Fibroblast of lung (primary cell): ENCODE results near the gene ZNF22. TPM values are rescaled to one million over a fixed set of nuclear protein-coding genes. Genes with fewer than 3 reads are reported as not detected.

Source experiments
- DNase-seq, 2 donors: peaks; one replicate each; pipeline versions ENCODE4 v3.0.0 to v3.0.0-alpha.2; 2010; ENCODE audit warnings: low read depth in 2 of 2
- H2AFZ ChIP-seq: 2 replicates; pipeline ENCODE4 v1.5.1; 2012; ENCODE audit warnings: low read length, control low read depth, inconsistent platforms
- H3K27ac ChIP-seq: 2 replicates; pipeline ENCODE4 v1.5.1; 2011; ENCODE audit warnings: low read length, control low read depth; ENCODE audit not compliant: insufficient read depth
- H3K27me3 ChIP-seq: 2 replicates; pipeline ENCODE4 v1.5.1; 2011; ENCODE audit warnings: mild to moderate bottlenecking, low read length; ENCODE audit not compliant: control insufficient read depth, insufficient read depth
- H3K36me3 ChIP-seq: 2 replicates; pipeline ENCODE4 v1.5.1; 2011; ENCODE audit warnings: low read length; ENCODE audit not compliant: control insufficient read depth, insufficient read depth
- H3K4me1 ChIP-seq: 2 replicates; pipeline ENCODE4 v1.5.1; 2011; ENCODE audit warnings: low read length; ENCODE audit not compliant: control insufficient read depth, insufficient read depth; ENCODE audit errors: extremely low read depth
- H3K4me2 ChIP-seq: 2 replicates; pipeline ENCODE4 v1.5.1; 2011; ENCODE audit warnings: low read length, control low read depth; ENCODE audit not compliant: insufficient read depth; ENCODE audit errors: extremely low read depth
- H3K4me3 ChIP-seq, 4 experiments: fragments of 200-600 bp in 1 of 4; sonication (generic) in 1 of 4; replicated peaks in 1 of 4; 2 replicates each; pipeline ENCODE4 v1.5.1; 2011 to 2016; ENCODE audit warnings: low read length in 4 of 4, low read depth in 3 of 4, mild to moderate bottlenecking in 3 of 4, control low read depth in 2 of 4, inconsistent platforms in 1 of 4, mixed read lengths in 1 of 4; ENCODE audit not compliant: insufficient read depth in 1 of 4; ENCODE audit errors: control extremely low read depth in 1 of 4
- H3K79me2 ChIP-seq: 2 replicates; pipeline ENCODE4 v1.5.1; 2012; ENCODE audit warnings: mild to moderate bottlenecking, low read length, inconsistent platforms; ENCODE audit not compliant: control insufficient read depth, insufficient read depth
- H3K9ac ChIP-seq: 2 replicates; pipeline ENCODE4 v1.5.1; 2011; ENCODE audit warnings: mild to moderate bottlenecking, low read length, control low read depth; ENCODE audit not compliant: insufficient read depth
- H3K9me3 ChIP-seq: 2 replicates; pipeline ENCODE4 v1.5.1; 2012; ENCODE audit warnings: low read depth, low read length; ENCODE audit not compliant: control insufficient read depth, insufficient read depth
- H4K20me1 ChIP-seq: 2 replicates; pipeline ENCODE4 v1.5.1; 2011; ENCODE audit warnings: low read length; ENCODE audit not compliant: control insufficient read depth, insufficient read depth; ENCODE audit errors: extremely low read depth
- EZH2 ChIP-seq: IDR thresholded peaks from 2 replicates; pipeline ENCODE4 v1.5.1; 2012; ENCODE audit warnings: low read length, control low read depth, mild to moderate bottlenecking; ENCODE audit errors: missing control alignments
- polyA plus RNA-seq, 2 donors: library from polyadenylated mRNA; depleted of rRNA in 1 of 2; stranded (reverse) in 1 of 2; unstranded in 1 of 2; fragments of >200 nt; gene quantifications; 2 replicates each; pipeline ENCODE4 v1.2.1, GENCODE V29; 2011 to 2012; ENCODE audit warnings: missing spikeins in 1 of 2
- total RNA-seq: library from RNA; depleted of rRNA; stranded (reverse); fragments of >200 nt; gene quantifications from 2 replicates; pipeline ENCODE4 v1.2.1, GENCODE V29; 2014
- TF ChIP-seq, protein P1 (sequence below), 2 donors: IDR thresholded peaks in 1 of 2; conservative IDR thresholded peaks in 1 of 2; 1 replicate in 1 of 2; 2 replicates in 1 of 2; pipeline ENCODE4 v1.5.1; 2011 to 2012; ENCODE audit warnings: low read length in 2 of 2, control low read depth in 1 of 2, inconsistent platforms in 1 of 2, low read depth in 1 of 2, mild to moderate bottlenecking in 1 of 2

Gene ZNF22
- total and polyA plus RNA-seq, 2 donors (not counting 1 experiment from before 2014, with no cell fraction given): 16.0 to 23.0 TPM

DNA sequence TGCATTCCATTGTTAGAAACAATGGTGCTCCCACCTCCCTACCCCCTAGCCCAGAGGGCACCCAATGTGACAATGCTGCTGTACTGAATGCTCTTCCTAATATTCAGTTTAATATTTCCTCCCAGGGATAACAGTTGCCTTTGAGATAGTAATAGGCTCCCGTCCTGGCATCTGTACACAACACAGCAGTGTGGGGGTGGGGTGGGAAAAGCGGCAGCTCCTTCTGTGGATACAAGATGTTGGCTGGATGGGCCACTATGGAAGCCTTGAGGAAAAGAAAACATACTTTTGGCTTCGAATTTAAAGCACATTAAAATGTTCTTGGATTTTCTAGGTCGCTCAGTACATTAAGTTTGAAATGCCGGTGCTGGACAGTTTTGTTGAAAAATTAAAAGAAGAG, 9.2 kb upstream of the ZNF22 start:
- DNase-seq: no peak
- H3K27me3 ChIP-seq: no peaks in the 10 kb centered on the region
- no peak overlapping the region for H3K4me2 ChIP-seq
- no peaks in the 10 kb centered on the region for H3K79me2 ChIP-seq
- H3K27ac ChIP-seq: no peak overlapping the region
- H3K4me3 ChIP-seq: no peak overlapping the region
- H3K9ac ChIP-seq: no peak overlapping the region
- no peak for TF ChIP-seq EZH2
- TF ChIP-seq, protein P1, sequence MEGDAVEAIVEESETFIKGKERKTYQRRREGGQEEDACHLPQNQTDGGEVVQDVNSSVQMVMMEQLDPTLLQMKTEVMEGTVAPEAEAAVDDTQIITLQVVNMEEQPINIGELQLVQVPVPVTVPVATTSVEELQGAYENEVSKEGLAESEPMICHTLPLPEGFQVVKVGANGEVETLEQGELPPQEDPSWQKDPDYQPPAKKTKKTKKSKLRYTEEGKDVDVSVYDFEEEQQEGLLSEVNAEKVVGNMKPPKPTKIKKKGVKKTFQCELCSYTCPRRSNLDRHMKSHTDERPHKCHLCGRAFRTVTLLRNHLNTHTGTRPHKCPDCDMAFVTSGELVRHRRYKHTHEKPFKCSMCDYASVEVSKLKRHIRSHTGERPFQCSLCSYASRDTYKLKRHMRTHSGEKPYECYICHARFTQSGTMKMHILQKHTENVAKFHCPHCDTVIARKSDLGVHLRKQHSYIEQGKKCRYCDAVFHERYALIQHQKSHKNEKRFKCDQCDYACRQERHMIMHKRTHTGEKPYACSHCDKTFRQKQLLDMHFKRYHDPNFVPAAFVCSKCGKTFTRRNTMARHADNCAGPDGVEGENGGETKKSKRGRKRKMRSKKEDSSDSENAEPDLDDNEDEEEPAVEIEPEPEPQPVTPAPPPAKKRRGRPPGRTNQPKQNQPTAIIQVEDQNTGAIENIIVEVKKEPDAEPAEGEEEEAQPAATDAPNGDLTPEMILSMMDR (conservative IDR thresholded peaks at IDR 0.05 in 1 of 2, IDR thresholded peaks at IDR 0.05 in 1 of 2; ENCODE audit: low read depth in 1 of 2, low read length in 2 of 2): no peak
- H3K4me1 ChIP-seq: peaks cover 20% of the 10 kb centered on the region
- H2AFZ ChIP-seq: no peak overlapping the region
- no peaks in the 10 kb centered on the region for H3K9me3 ChIP-seq
- H3K36me3 ChIP-seq: no peaks in the 10 kb centered on the region
- no peaks in the 10 kb centered on the region for H4K20me1 ChIP-seq

DNA sequence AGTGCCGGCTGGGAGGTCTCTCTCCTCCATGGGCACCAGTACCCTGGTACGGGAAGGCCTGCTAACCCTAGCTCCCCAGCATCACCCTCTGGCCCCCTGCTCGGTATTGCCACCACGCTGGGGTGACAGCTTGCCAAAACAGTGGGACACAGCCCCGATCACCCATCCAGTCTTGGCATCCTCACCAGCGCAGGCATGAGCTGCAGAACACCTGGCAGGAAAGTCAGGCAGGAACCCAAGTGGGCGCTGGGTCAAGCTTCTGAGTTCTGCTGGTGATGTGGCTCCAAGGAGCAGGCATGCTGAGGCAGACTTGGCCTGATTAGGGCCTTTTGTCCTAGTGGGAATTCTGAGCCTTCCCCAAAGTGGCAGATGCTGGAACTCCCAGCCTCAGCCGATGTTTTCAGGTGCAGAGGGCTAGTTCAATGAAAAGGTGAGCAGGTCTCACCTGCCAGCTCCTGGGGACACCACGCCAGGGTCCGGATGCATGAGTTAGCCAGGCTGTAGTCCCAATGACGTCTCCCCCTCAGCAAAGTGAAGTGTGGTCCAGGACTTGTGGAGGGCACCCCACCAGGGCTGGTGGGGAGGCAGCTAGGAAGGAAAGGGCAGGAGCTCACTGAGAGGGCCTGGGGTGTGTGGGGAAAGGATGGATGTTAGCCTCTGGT, 8.5 kb upstream of the ZNF22 start:
- no peak overlapping the region for H2AFZ ChIP-seq
- H3K4me1 ChIP-seq: peaks cover 24% of the 10 kb centered on the region
- TF ChIP-seq, protein P1 (conservative IDR thresholded peaks at IDR 0.05 in 1 of 2, IDR thresholded peaks at IDR 0.05 in 1 of 2; ENCODE audit: low read depth in 1 of 2, low read length in 2 of 2): no peak
- TF ChIP-seq EZH2: no peak
- no peak overlapping the region for H3K9ac ChIP-seq
- DNase-seq: no peak
- no peak overlapping the region for H3K27ac ChIP-seq
- no peak overlapping the region for H3K4me2 ChIP-seq
- H3K36me3 ChIP-seq: no peaks in the 10 kb centered on the region
- H3K9me3 ChIP-seq: no peaks in the 10 kb centered on the region
- H3K27me3 ChIP-seq: no peaks in the 10 kb centered on the region
- H4K20me1 ChIP-seq: no peaks in the 10 kb centered on the region
- no peaks in the 10 kb centered on the region for H3K79me2 ChIP-seq
- no peak overlapping the region for H3K4me3 ChIP-seq

DNA sequence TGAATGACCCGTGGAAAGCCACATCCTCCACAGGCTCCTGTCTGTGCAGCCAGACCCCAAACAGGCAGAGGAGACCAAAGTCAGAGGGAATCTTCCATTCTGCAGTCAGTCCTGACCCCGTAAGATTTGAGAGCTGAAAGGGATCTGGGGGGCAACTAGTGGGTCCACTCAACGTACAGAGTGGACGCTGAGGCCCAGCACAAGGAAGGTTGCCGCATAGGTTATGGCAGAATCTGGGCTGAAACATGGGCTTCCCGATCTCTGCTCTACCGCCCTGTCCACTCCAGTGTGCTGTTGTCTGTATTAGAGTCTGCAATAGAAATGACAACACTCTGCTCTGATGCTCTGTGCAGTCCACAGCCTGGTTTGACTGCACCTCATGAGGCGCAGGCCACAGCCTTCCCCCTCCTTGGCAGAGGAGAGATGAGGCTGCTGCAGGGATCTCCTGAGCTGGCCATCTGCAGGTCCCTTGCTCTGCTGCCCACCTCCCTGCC, 7.9 kb upstream of the ZNF22 start:
- no peaks in the 10 kb centered on the region for H4K20me1 ChIP-seq
- peaks cover 24% of the 10 kb centered on the region for H3K4me1 ChIP-seq
- H3K36me3 ChIP-seq: no peaks in the 10 kb centered on the region
- H2AFZ ChIP-seq: no peak overlapping the region
- no peak for DNase-seq
- H3K79me2 ChIP-seq: no peaks in the 10 kb centered on the region
- no peak overlapping the region for H3K9ac ChIP-seq
- H3K27me3 ChIP-seq: no peaks in the 10 kb centered on the region
- H3K27ac ChIP-seq: no peak overlapping the region
- no peak for TF ChIP-seq EZH2
- TF ChIP-seq, protein P1 (conservative IDR thresholded peaks at IDR 0.05 in 1 of 2, IDR thresholded peaks at IDR 0.05 in 1 of 2; ENCODE audit: low read depth in 1 of 2, low read length in 2 of 2): no peak
- H3K9me3 ChIP-seq: no peaks in the 10 kb centered on the region
- no peak overlapping the region for H3K4me3 ChIP-seq
- no peak overlapping the region for H3K4me2 ChIP-seq
